WTC11 (cell line): ENCODE results near the gene MRGPRX3.

Experiments
- ATF2 ChIP-seq: sonication (generic); formaldehyde crosslinking; IDR thresholded peaks from 2 replicates; pipeline ENCODE4 v1.8.1; 2022; ENCODE audit warnings: low read depth, missing genetic modification reagents, borderline replicate concordance
- CREM ChIP-seq: sonication (generic); formaldehyde crosslinking; IDR thresholded peaks from 2 replicates; pipeline ENCODE4 v1.8.1; 2022; ENCODE audit warnings: mild to moderate bottlenecking, missing genetic modification reagents, moderate library complexity
- CTCF ChIP-seq: fragments of 200-600 bp; IDR thresholded peaks from 2 replicates; pipeline ENCODE4 v1.8.0; 2022; ENCODE audit warnings: antibody characterized with exemption
- IRF2 ChIP-seq: sonication (generic); formaldehyde crosslinking; IDR thresholded peaks from 2 replicates; pipeline ENCODE4 v1.8.0; 2022; ENCODE audit warnings: low read depth, missing genetic modification reagents, borderline replicate concordance
- MXD4 ChIP-seq: fragments of 250-450 bp; sonication (Bioruptor Pico); IDR thresholded peaks from 2 replicates; pipeline ENCODE4 v1.8.0; 2021; ENCODE audit warnings: mild to moderate bottlenecking, moderate library complexity, borderline replicate concordance
- MYBL2 ChIP-seq: sonication (generic); formaldehyde crosslinking; IDR thresholded peaks from 2 replicates; pipeline ENCODE4 v1.8.1; 2023; ENCODE audit warnings: mild to moderate bottlenecking, moderate library complexity, missing genetic modification reagents
- NR1H2 ChIP-seq: sonication (generic); formaldehyde crosslinking; IDR thresholded peaks from 2 replicates; pipeline ENCODE4 v1.9.0; 2021; ENCODE audit warnings: mild to moderate bottlenecking, moderate library complexity, missing genetic modification reagents
- PREB ChIP-seq: sonication (generic); formaldehyde crosslinking; IDR thresholded peaks from 2 replicates; pipeline ENCODE4 v1.8.1; 2022; ENCODE audit warnings: mild to moderate bottlenecking, missing genetic modification reagents, moderate library complexity, borderline replicate concordance
- RELA ChIP-seq: sonication (generic); formaldehyde crosslinking; IDR thresholded peaks from 2 replicates; pipeline ENCODE4 v1.8.1; 2022; ENCODE audit warnings: missing genetic modification reagents, mild to moderate bottlenecking, borderline replicate concordance
- SP1 ChIP-seq: sonication (generic); formaldehyde crosslinking; conservative IDR thresholded peaks from 2 replicates; pipeline ENCODE4 v1.8.1; 2022; ENCODE audit warnings: missing genetic modification reagents
- ZMAT4 ChIP-seq: fragments of 250-450 bp; sonication (Bioruptor Pico); IDR thresholded peaks from 2 replicates; pipeline ENCODE4 v1.9.0; 2021; ENCODE audit warnings: mild to moderate bottlenecking
- ZNF281 ChIP-seq: sonication (generic); formaldehyde crosslinking; IDR thresholded peaks from 2 replicates; pipeline ENCODE4 v1.8.0; 2023; ENCODE audit warnings: mild to moderate bottlenecking, missing genetic modification reagents
- ZNF416 ChIP-seq: fragments of 250-450 bp; sonication (Bioruptor Pico); IDR thresholded peaks from 2 replicates; pipeline ENCODE4 v1.9.0; 2021; ENCODE audit warnings: mild to moderate bottlenecking, inconsistent platforms
- ZSCAN18 ChIP-seq: fragments of 250-450 bp; sonication (Bioruptor Pico); IDR thresholded peaks from 2 replicates; pipeline ENCODE4 v2.1.2; 2022; ENCODE audit warnings: mild to moderate bottlenecking, moderate library complexity

- TF ChIP-seq ZNF416 (CRISPR knock-in tag): no peak
- no peak for TF ChIP-seq CTCF
- no peak for TF ChIP-seq MYBL2 (CRISPR knock-in tag)
- TF ChIP-seq CREM (CRISPR knock-in tag): no peak
- no peak for TF ChIP-seq ZMAT4 (CRISPR knock-in tag)
- no peak for TF ChIP-seq SP1 (CRISPR knock-in tag)
- TF ChIP-seq ZNF281: no peak
- TF ChIP-seq IRF2 (CRISPR knock-in tag): no peak
- no peak for TF ChIP-seq ZSCAN18 (CRISPR knock-in tag)
- TF ChIP-seq ATF2 (CRISPR knock-in tag): no peak
- TF ChIP-seq NR1H2 (CRISPR knock-in tag): no peak
- no peak for TF ChIP-seq PREB (CRISPR knock-in tag)
- no peak for TF ChIP-seq MXD4 (CRISPR knock-in tag)
- TF ChIP-seq RELA (CRISPR knock-in tag): no peak
These were observed 4.9 kb downstream of the MRGPRX3 start for GRCh38 chr11:18137186-18137800.
